ENCODE measurements around the gene KY. TPM values are rescaled to one million over a fixed set of nuclear protein-coding genes. Genes with fewer than 3 reads are reported as not detected.
"Not testable (repeated sequence)": the region's sequence is repeated elsewhere in the genome, so short reads cannot be mapped to it uniquely, and the experiment has no call there.

The KY gene
- polyA plus RNA-seq, 1 donor (not counting 4 experiments of a cell fraction or from before 2014, with no cell fraction given): not detected

- H3K36me3 ChIP-seq (ENCODE audit: control insufficient read depth in 2 of 2, extremely low read depth in 1 of 2, insufficient read depth in 2 of 2, low read length in 2 of 2): no peaks in the 10 kb centered on the region
- DNase-seq (ENCODE audit: low read depth, low spot score): no peak
- FAIRE-seq: no peak
- no peaks in the 10 kb centered on the region for H3K4me1 ChIP-seq (ENCODE audit: control insufficient read depth, extremely low read depth, insufficient read depth, low read length)
- H3K79me2 ChIP-seq (ENCODE audit: control insufficient read depth, insufficient read depth, low read length): no peaks in the 10 kb centered on the region
- no peak overlapping the region for H3K27ac ChIP-seq (ENCODE audit: control insufficient read depth, insufficient read depth, low read length)
- no peaks in the 10 kb centered on the region for H3K9me1 ChIP-seq (ENCODE audit: control insufficient read depth, extremely low read depth, insufficient read depth, low read length)
- dilution Hi-C loops (cut with MboI; ENCODE audit: extremely low pct_ligation_motif_present, low sequenced_read_pairs): no loop called here
- no peaks in the 10 kb centered on the region for H4K20me1 ChIP-seq (ENCODE audit: control insufficient read depth, extremely low read depth, insufficient read depth, low read length)
- H3K27me3 ChIP-seq (ENCODE audit: control insufficient read depth, extremely low read depth, insufficient read depth, low read length): no peaks in the 10 kb centered on the region
- no peak overlapping the region for H3K4me3 ChIP-seq (ENCODE audit: control insufficient read depth in 2 of 3, extremely low read depth in 1 of 3, insufficient read depth in 2 of 3, low read depth in 1 of 3, low read length in 3 of 3)
- no peak overlapping the region for H3K4me2 ChIP-seq (ENCODE audit: control insufficient read depth, extremely low read depth, insufficient read depth, low read depth, low read length)
- H2AFZ ChIP-seq (ENCODE audit: control insufficient read depth, low read length): no peak overlapping the region
- H3K9ac ChIP-seq (ENCODE audit: control insufficient read depth, extremely low read depth, insufficient read depth, low read length): no peak overlapping the region
- TF ChIP-seq, protein P1, sequence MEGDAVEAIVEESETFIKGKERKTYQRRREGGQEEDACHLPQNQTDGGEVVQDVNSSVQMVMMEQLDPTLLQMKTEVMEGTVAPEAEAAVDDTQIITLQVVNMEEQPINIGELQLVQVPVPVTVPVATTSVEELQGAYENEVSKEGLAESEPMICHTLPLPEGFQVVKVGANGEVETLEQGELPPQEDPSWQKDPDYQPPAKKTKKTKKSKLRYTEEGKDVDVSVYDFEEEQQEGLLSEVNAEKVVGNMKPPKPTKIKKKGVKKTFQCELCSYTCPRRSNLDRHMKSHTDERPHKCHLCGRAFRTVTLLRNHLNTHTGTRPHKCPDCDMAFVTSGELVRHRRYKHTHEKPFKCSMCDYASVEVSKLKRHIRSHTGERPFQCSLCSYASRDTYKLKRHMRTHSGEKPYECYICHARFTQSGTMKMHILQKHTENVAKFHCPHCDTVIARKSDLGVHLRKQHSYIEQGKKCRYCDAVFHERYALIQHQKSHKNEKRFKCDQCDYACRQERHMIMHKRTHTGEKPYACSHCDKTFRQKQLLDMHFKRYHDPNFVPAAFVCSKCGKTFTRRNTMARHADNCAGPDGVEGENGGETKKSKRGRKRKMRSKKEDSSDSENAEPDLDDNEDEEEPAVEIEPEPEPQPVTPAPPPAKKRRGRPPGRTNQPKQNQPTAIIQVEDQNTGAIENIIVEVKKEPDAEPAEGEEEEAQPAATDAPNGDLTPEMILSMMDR (optimal IDR thresholded peaks at IDR 0.05 in 1 of 3, IDR thresholded peaks at IDR 0.05 in 1 of 3, conservative IDR thresholded peaks at IDR 0.05 in 1 of 3; ENCODE audit: extremely low read depth in 1 of 3, insufficient read depth in 2 of 3, low read length in 3 of 3): no peak
- TF ChIP-seq EZH2 (IDR thresholded peaks at IDR 0.05; ENCODE audit: low read length): no peak
- no peaks in the 10 kb centered on the region for H3K9me3 ChIP-seq (ENCODE audit: control insufficient read depth, low read depth, low read length)
Measured at GRCh38 chr3:134576426-134576825, 74.4 kb downstream of the KY start.

DNA sequence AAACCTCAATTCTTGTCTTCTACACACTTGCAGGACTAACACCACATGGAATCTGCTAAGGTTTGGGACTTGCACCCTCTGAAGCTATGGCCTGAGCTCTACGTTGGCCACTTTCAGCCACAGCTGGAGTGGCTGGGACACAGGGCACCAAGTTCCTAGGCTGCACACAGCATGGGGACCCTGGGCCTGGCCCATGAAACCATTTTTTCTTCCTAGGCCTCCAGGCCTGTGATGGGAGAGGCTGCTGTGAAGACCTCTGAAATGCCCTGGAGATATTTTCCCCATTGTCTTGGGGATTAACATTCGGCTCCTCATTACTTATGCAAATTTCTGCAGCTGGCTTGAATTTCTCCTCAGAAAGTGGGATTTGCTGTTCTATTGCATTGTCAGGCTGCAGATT, 80.9 kb downstream of the KY start:
- DNase-seq (ENCODE audit: low read depth, low spot score); H3K27me3 ChIP-seq (ENCODE audit: control insufficient read depth, extremely low read depth, insufficient read depth, low read length); H3K4me2 ChIP-seq (ENCODE audit: control insufficient read depth, extremely low read depth, insufficient read depth, low read depth, low read length); H2AFZ ChIP-seq (ENCODE audit: control insufficient read depth, low read length); H3K9me1 ChIP-seq (ENCODE audit: control insufficient read depth, extremely low read depth, insufficient read depth, low read length); H3K79me2 ChIP-seq (ENCODE audit: control insufficient read depth, insufficient read depth, low read length); H3K9ac ChIP-seq (ENCODE audit: control insufficient read depth, extremely low read depth, insufficient read depth, low read length); H3K4me3 ChIP-seq (ENCODE audit: control insufficient read depth in 2 of 3, extremely low read depth in 1 of 3, insufficient read depth in 2 of 3, low read depth in 1 of 3, low read length in 3 of 3); H3K9me3 ChIP-seq (ENCODE audit: control insufficient read depth, low read depth, low read length); H3K36me3 ChIP-seq (ENCODE audit: control insufficient read depth in 2 of 2, extremely low read depth in 1 of 2, insufficient read depth in 2 of 2, low read length in 2 of 2); H4K20me1 ChIP-seq (ENCODE audit: control insufficient read depth, extremely low read depth, insufficient read depth, low read length); H3K27ac ChIP-seq (ENCODE audit: control insufficient read depth, insufficient read depth, low read length); H3K4me1 ChIP-seq (ENCODE audit: control insufficient read depth, extremely low read depth, insufficient read depth, low read length); dilution Hi-C loops (cut with MboI; ENCODE audit: extremely low pct_ligation_motif_present, low sequenced_read_pairs); FAIRE-seq: not testable (repeated sequence)

- TF ChIP-seq, protein P1 (optimal IDR thresholded peaks at IDR 0.05 in 1 of 3, IDR thresholded peaks at IDR 0.05 in 1 of 3, conservative IDR thresholded peaks at IDR 0.05 in 1 of 3; ENCODE audit: extremely low read depth in 1 of 3, insufficient read depth in 2 of 3, low read length in 3 of 3): no peak
- TF ChIP-seq EZH2 (IDR thresholded peaks at IDR 0.05; ENCODE audit: low read length): no peak
- no peak for FAIRE-seq
- H3K4me3 ChIP-seq (ENCODE audit: control insufficient read depth in 2 of 3, extremely low read depth in 1 of 3, insufficient read depth in 2 of 3, low read depth in 1 of 3, low read length in 3 of 3): no peak overlapping the region
- H3K9me3 ChIP-seq (ENCODE audit: control insufficient read depth, low read depth, low read length): no peaks in the 10 kb centered on the region
- no peak overlapping the region for H3K9ac ChIP-seq (ENCODE audit: control insufficient read depth, extremely low read depth, insufficient read depth, low read length)
- no peaks in the 10 kb centered on the region for H3K4me1 ChIP-seq (ENCODE audit: control insufficient read depth, extremely low read depth, insufficient read depth, low read length)
- H3K27ac ChIP-seq (ENCODE audit: control insufficient read depth, insufficient read depth, low read length): no peak overlapping the region
- no peaks in the 10 kb centered on the region for H3K27me3 ChIP-seq (ENCODE audit: control insufficient read depth, extremely low read depth, insufficient read depth, low read length)
- dilution Hi-C loops (cut with MboI; ENCODE audit: extremely low pct_ligation_motif_present, low sequenced_read_pairs): no loop called here
- no peak overlapping the region for H2AFZ ChIP-seq (ENCODE audit: control insufficient read depth, low read length)
- no peaks in the 10 kb centered on the region for H3K36me3 ChIP-seq (ENCODE audit: control insufficient read depth in 2 of 2, extremely low read depth in 1 of 2, insufficient read depth in 2 of 2, low read length in 2 of 2)
- no peaks in the 10 kb centered on the region for H3K9me1 ChIP-seq (ENCODE audit: control insufficient read depth, extremely low read depth, insufficient read depth, low read length)
- no peak overlapping the region for H3K4me2 ChIP-seq (ENCODE audit: control insufficient read depth, extremely low read depth, insufficient read depth, low read depth, low read length)
- H4K20me1 ChIP-seq (ENCODE audit: control insufficient read depth, extremely low read depth, insufficient read depth, low read length): no peaks in the 10 kb centered on the region
- no peak for DNase-seq (ENCODE audit: low read depth, low spot score)
- H3K79me2 ChIP-seq (ENCODE audit: control insufficient read depth, insufficient read depth, low read length): no peaks in the 10 kb centered on the region
Measured at GRCh38 chr3:134568790-134569189, 82.0 kb downstream of the KY start.

All from keratinocyte (primary cell).